Psoas muscle (tissue), 8 donors: Measurements from ENCODE around the gene KIF20B. TPM values are rescaled to one million over a fixed set of nuclear protein-coding genes. Genes with fewer than 3 reads are reported as not detected.

Experiments
- ATAC-seq, 4 donors: fragments of 200-7000 bp; cut with Tn5 transposase; one replicate each; pipeline ENCODE4 v1.9.1; 2020; ENCODE audit warnings: moderate library complexity in 3 of 4, mild to moderate bottlenecking in 2 of 4
- DNase-seq, 2 donors: peaks; one replicate each; pipeline ENCODE4 v3.0.0-alpha.2; 2020
- H3K27ac ChIP-seq: fragments of 200-600 bp; one replicate; pipeline ENCODE4 v1.8.0; 2022
- H3K27me3 ChIP-seq, 3 donors: fragments of 200-600 bp in 1 of 3; one replicate each; pipeline versions ENCODE4 v1.6.1 to v1.8.0; 2013 to 2022; ENCODE audit warnings: low read length in 2 of 3, mild to moderate bottlenecking in 2 of 3, moderate library complexity in 1 of 3; ENCODE audit not compliant: insufficient read depth in 3 of 3
- H3K36me3 ChIP-seq, 2 donors: fragments of 200-600 bp in 1 of 2; one replicate each; pipeline versions ENCODE4 v1.6.1 to v1.8.0; 2013 to 2022; ENCODE audit warnings: low read depth in 1 of 2, mild to moderate bottlenecking in 1 of 2, moderate library complexity in 1 of 2; ENCODE audit not compliant: insufficient read depth in 1 of 2
- H3K4me1 ChIP-seq: fragments of 200-600 bp; one replicate; pipeline ENCODE4 v1.8.0; 2022
- H3K4me3 ChIP-seq: fragments of 200-600 bp; one replicate; pipeline ENCODE4 v1.8.0; 2022; ENCODE audit warnings: mild to moderate bottlenecking
- H3K9me3 ChIP-seq: fragments of 200-600 bp; one replicate; pipeline ENCODE4 v1.8.0; 2022
- CTCF ChIP-seq: fragments of 200-600 bp; IDR thresholded peaks from one replicate; pipeline ENCODE4 v1.8.0; 2022; ENCODE audit warnings: antibody characterized with exemption
- WGBS, 3 donors: extraction: QIAGEN DNeasy Blood & Tissue Kit; methylation state at CpG; one replicate each; pipeline versions ENCODE4 v1.1.6 to v1.1.7; 2013; 5-methylcytosine and 5-hydroxymethylcytosine counted together
- intact Hi-C, 2 donors: fragments of 100-400 bp; cut with DNase I; formaldehyde crosslinking; loops; one replicate each; pipeline versions ENCODE4 v1.11.0 to v1.14.2; 2022
- polyA plus RNA-seq, 3 donors: library from polyadenylated mRNA; stranded (reverse); fragments of 200-250 nt; gene quantifications; one replicate each; pipeline ENCODE4 v1.2.3, GENCODE V29; 2013
- total RNA-seq, 4 donors: library from RNA; stranded (reverse); fragmentation: NEBNext Ultra II Directional in 2 of 4; extraction: Animal tissue kit (Norgen Biotek cat#: 25700) in 2 of 4; gene quantifications; one replicate each; pipeline versions ENCODE4 v1.2.1 to v1.2.4, GENCODE V29; 2021 to 2023
- donor health status: healthy with polysubstance abuse.
- donor health status: DM: no; HTN: no; CAD: no; lungs with moderate emphysema.
- donor health status: Bipolar disorder and iron deficiency.
- donor health status: healthy.
- donor health status: DM: yes; HTN: yes; CAD: no.
- donor health status: DM: no; HTN: no; CAD: no.
- donor health status: DM: no; HTN: no; CAD: no.
- donor health status: DM: yes; HTN: yes; CAD: no.

The KIF20B gene
- total and polyA plus RNA-seq, 7 donors: 0.18 to 0.84 (median 0.57) TPM

GRCh38 chr10:89738551-89739209 is 37.3 kb downstream of the KIF20B start:
- no peak for DNase-seq
- intact Hi-C loops: no loop called here
- Histone ChIP-seq H3K4me3 (no peak overlapping the region), H3K27me3 (no peaks in the 10 kb centered on the region), H3K9me3 (no peaks in the 10 kb centered on the region), H3K36me3 (no peaks in the 10 kb centered on the region), H3K27ac (no peak overlapping the region), H3K4me1 (no peaks in the 10 kb centered on the region)
- no peak for ATAC-seq
- WGBS, 3 donors: 56 to 85% (median 84%) methylated on average over 2 of the region's 2 CpGs
- no peak for TF ChIP-seq CTCF

GRCh38 chr10:89741126-89741762 is 39.9 kb downstream of the KIF20B start:
- no peaks in the 10 kb centered on the region for H3K36me3 ChIP-seq
- H3K4me3 ChIP-seq: no peak overlapping the region
- no peaks in the 10 kb centered on the region for H3K9me3 ChIP-seq
- H3K4me1 ChIP-seq: no peaks in the 10 kb centered on the region
- H3K27me3 ChIP-seq: no peaks in the 10 kb centered on the region
- intact Hi-C loops: no loop called here
- DNase-seq (no peak), ATAC-seq (no peak)
- TF ChIP-seq CTCF: no peak
- no peak overlapping the region for H3K27ac ChIP-seq
- WGBS, 3 donors: 94 to 97% (median 95%) methylated on average over 4 of the region's 4 CpGs

DNA sequence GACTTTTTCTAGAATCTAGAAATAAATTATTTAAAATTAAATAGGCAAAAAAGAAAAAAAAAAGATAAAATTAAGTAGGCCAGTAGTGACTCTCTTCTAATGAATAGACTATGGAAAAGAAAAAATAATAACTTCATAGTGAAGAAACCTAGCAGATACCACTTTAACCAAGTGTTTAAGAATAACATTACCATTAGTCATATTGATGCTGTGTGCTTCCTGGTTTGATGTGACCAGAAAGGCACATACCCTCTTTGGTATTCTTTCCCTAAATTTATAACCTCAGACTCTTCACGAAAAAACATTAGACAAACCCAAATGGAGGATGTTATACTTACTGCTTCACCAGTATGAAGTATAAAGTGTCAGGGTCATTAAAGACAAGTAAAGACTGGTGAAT is 42.6 kb downstream of the KIF20B start:
- intact Hi-C loops: no loop called here
- no peak for TF ChIP-seq CTCF
- no peak for DNase-seq

DNA sequence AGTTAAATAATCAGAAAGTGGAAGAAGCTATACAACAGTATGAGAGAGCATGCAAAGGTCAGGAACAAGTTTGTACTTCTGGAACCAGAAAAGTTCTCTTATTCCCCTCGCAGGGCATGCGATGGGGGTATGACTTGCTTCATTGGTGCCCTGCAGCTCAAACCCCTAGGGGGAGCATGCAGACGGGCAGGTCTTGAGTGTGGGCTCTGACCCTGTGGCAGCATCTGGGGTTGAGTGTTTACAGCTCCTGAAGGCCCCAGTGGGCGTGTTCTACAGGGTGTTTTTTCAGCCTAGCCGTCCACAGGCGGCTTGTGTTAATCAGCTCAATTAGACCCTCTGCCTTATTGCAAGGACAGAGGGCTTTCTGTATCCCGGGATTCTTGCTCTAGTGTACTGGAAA is 44.5 kb downstream of the KIF20B start:
- H3K9me3 ChIP-seq: no peaks in the 10 kb centered on the region
- no peaks in the 10 kb centered on the region for H3K4me1 ChIP-seq
- no peak overlapping the region for H3K27ac ChIP-seq
- no peak for DNase-seq
- 86 to 95% (median 95%) methylated on average over 7 of the region's 7 CpGs for WGBS, 3 donors
- H3K27me3 ChIP-seq: no peaks in the 10 kb centered on the region
- no peak for TF ChIP-seq CTCF
- no peak overlapping the region for H3K4me3 ChIP-seq
- intact Hi-C loops: no loop called here
- ATAC-seq: no peak
- H3K36me3 ChIP-seq: no peaks in the 10 kb centered on the region

More for the DNA sequence above, 42.6 kb downstream of the KIF20B start:
- ATAC-seq: no peak
- Histone ChIP-seq H3K36me3 (no peaks in the 10 kb centered on the region), H3K4me1 (no peaks in the 10 kb centered on the region), H3K9me3 (no peaks in the 10 kb centered on the region), H3K27me3 (no peaks in the 10 kb centered on the region), H3K27ac (no peak overlapping the region), H3K4me3 (no peak overlapping the region)
- 43 to 98% (median 97%) methylated on average over 1 of the region's 1 CpG for WGBS, 3 donors
